ENCODE data around the gene TAOK1.
A peak's percentile ranks its signal among the peaks of the same experiment; 100 is the strongest.

TAOK1 gene

GRCh38 chr17:29571486-29571882, 181.3 kb downstream of the TAOK1 start:
- DNase-seq (ENCODE audit: low read depth) = no peak

GRCh38 chr17:29571883-29572681, 181.9 kb downstream of the TAOK1 start:
- no peak for DNase-seq (ENCODE audit: low read depth)

GRCh38 chr17:29572691-29573557, 182.8 kb downstream of the TAOK1 start:
- DNase-seq (ENCODE audit: low read depth) = peak; percentile 46

GRCh38 chr17:29573558-29573869, 183.4 kb downstream of the TAOK1 start:
- no peak for DNase-seq (ENCODE audit: low read depth)

- DNase-seq (ENCODE audit: low read depth) = no peak
Measured at GRCh38 chr17:29573871-29574731, 183.9 kb downstream of the TAOK1 start.

GRCh38 chr17:29574732-29575510, 184.8 kb downstream of the TAOK1 start:
- DNase-seq (ENCODE audit: low read depth) = no peak

GRCh38 chr17:29575511-29576213, 185.5 kb downstream of the TAOK1 start:
- DNase-seq (ENCODE audit: low read depth) = no peak

GRCh38 chr17:29576214-29577000, 186.2 kb downstream of the TAOK1 start:
- no peak for DNase-seq (ENCODE audit: low read depth)

- no peak for DNase-seq (ENCODE audit: low read depth)
Measured at GRCh38 chr17:29577001-29577370, 186.8 kb downstream of the TAOK1 start.

GRCh38 chr17:29577385-29578211, 187.4 kb downstream of the TAOK1 start:
- DNase-seq (ENCODE audit: low read depth) = no peak

GRCh38 chr17:29578626-29579485, 188.7 kb downstream of the TAOK1 start:
- DNase-seq (ENCODE audit: low read depth) = no peak

- peak; percentile 87 for DNase-seq (ENCODE audit: low read depth)
Measured at GRCh38 chr17:29579866-29580771, 190.0 kb downstream of the TAOK1 start.

GRCh38 chr17:29581583-29582253, 191.6 kb downstream of the TAOK1 start:
- no peak for DNase-seq (ENCODE audit: low read depth)

- DNase-seq (ENCODE audit: low read depth) = no peak
Measured at GRCh38 chr17:29582254-29582765, 192.1 kb downstream of the TAOK1 start.

GRCh38 chr17:29582772-29583171, 192.6 kb downstream of the TAOK1 start:
- DNase-seq (ENCODE audit: low read depth) = no peak
